Thoracic aorta (tissue), 2 donors: ENCODE data around the gene STK32C. TPM values are rescaled to one million over a fixed set of nuclear protein-coding genes. Genes with fewer than 3 reads are reported as not detected.

ENCODE experiments used
- ATAC-seq: fragments of 150-250 bp; one replicate; pipeline ENCODE4 v1.8.0; 2017; ENCODE audit warnings: low read depth; ENCODE audit not compliant: insufficient number of reproducible peaks, low FRiP score
- DNase-seq: peaks from one replicate; pipeline ENCODE4 v3.0.0-alpha.2; 2020; ENCODE audit warnings: low spot score
- H3K27ac ChIP-seq, 2 donors: fragments of 200-600 bp; sonication (generic); 1 replicate in 1 of 2; 2 replicates in 1 of 2; pipeline ENCODE4 v1.5.1; 2016; ENCODE audit warnings: mild to moderate bottlenecking in 2 of 2, moderate library complexity in 2 of 2
- H3K27me3 ChIP-seq: fragments of 200-600 bp; sonication (generic); replicated peaks from 2 replicates; pipeline ENCODE4 v1.6.0; 2016; ENCODE audit warnings: mild to moderate bottlenecking; ENCODE audit not compliant: insufficient read depth
- H3K36me3 ChIP-seq: fragments of 200-600 bp; sonication (generic); one replicate; pipeline ENCODE4 v1.5.1; 2016
- H3K4me1 ChIP-seq, 2 donors: fragments of 200-600 bp; sonication (generic); 1 replicate in 1 of 2; 2 replicates in 1 of 2; pipeline versions ENCODE4 v1.5.1 to v1.6.0; 2016; ENCODE audit warnings: low read depth in 2 of 2, mild to moderate bottlenecking in 1 of 2; ENCODE audit not compliant: control insufficient read depth in 1 of 2
- H3K4me3 ChIP-seq: fragments of 200-600 bp; sonication (generic); 2 replicates; pipeline ENCODE4 v1.5.1; 2016; ENCODE audit warnings: mild to moderate bottlenecking
- H3K9me3 ChIP-seq: fragments of 200-600 bp; sonication (generic); 2 replicates; pipeline ENCODE4 v1.5.1; 2016
- total RNA-seq, 2 donors: library from RNA; depleted of rRNA; stranded (reverse); fragments of >200 nt; gene quantifications; one replicate each; pipeline versions ENCODE4 v1.1.0 to v1.2.3, GENCODE V29; 2016
- TF ChIP-seq, protein P1 (sequence below): fragments of 200-600 bp; sonication (generic); IDR thresholded peaks from one replicate; pipeline ENCODE4 v1.5.1; 2019; ENCODE audit warnings: antibody characterized with exemption

Gene STK32C
- total RNA-seq, 2 donors from 2014 or later = 1.1 to 4.2 TPM

GRCh38 chr10:132174237-132174636 is 133.5 kb downstream of the STK32C start:
- Histone ChIP-seq H3K27ac (no peak overlapping the region), H3K4me1 (no peaks in the 10 kb centered on the region), H3K36me3 (no peaks in the 10 kb centered on the region), H3K27me3 (no peaks in the 10 kb centered on the region), H3K4me3 (no peak overlapping the region), H3K9me3 (no peaks in the 10 kb centered on the region)
- DNase-seq (no peak), ATAC-seq (no peak)
- TF ChIP-seq, protein P1, sequence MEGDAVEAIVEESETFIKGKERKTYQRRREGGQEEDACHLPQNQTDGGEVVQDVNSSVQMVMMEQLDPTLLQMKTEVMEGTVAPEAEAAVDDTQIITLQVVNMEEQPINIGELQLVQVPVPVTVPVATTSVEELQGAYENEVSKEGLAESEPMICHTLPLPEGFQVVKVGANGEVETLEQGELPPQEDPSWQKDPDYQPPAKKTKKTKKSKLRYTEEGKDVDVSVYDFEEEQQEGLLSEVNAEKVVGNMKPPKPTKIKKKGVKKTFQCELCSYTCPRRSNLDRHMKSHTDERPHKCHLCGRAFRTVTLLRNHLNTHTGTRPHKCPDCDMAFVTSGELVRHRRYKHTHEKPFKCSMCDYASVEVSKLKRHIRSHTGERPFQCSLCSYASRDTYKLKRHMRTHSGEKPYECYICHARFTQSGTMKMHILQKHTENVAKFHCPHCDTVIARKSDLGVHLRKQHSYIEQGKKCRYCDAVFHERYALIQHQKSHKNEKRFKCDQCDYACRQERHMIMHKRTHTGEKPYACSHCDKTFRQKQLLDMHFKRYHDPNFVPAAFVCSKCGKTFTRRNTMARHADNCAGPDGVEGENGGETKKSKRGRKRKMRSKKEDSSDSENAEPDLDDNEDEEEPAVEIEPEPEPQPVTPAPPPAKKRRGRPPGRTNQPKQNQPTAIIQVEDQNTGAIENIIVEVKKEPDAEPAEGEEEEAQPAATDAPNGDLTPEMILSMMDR = no peak

GRCh38 chr10:132173185-132173584 is 134.6 kb downstream of the STK32C start:
- Histone ChIP-seq H3K36me3 (no peaks in the 10 kb centered on the region), H3K27me3 (no peaks in the 10 kb centered on the region), H3K4me3 (no peak overlapping the region), H3K4me1 (no peaks in the 10 kb centered on the region), H3K9me3 (no peaks in the 10 kb centered on the region), H3K27ac (no peak overlapping the region)
- TF ChIP-seq, protein P1 = no peak
- no peak for DNase-seq
- ATAC-seq = no peak

DNA sequence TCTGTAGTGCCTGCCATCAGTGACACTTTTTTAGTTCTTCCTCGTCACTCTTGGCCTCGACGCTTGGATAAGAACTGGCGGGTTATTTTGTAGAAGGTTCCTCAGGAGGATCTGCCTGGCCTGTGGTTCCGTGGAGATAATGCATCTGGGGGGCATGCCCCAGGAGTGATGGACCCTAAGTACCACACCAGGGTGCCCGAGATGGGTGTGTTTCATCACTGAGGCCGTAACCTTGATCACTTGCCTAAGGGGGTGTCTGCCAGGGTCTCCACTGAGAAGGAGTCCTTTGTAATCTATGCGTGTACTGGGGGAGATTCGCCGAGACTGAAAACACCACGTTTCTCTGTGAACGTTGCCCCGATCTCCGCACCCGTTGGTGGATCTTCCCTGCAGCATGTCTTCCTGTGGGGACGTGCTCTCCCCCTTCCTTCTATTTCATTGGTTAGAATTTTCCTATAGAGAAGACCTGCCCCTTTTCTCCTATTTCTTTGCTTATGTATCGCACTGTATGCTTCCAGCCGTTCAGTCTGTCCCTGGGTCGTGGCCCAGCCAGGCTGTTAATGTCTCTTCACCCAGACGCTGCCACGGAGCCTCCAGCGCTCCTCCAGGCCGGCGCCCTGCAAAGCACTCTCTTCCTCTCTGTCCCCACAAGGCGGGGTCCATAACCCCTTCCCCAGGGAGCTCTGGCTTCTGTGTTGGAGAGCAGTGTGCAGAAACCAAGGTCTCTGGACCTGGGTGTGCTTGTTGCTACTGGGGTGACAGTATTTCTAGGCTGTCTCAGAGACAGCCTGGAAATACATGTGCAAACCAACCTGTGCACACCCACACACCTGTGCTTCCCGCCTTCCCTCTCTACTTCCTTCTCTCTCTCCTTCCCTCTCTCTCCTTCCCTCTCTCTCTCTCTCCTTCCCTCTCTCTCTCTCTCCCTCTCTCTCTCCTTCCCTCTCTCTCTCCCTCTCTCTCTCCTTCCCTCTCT is 135.4 kb downstream of the STK32C start:
- Histone ChIP-seq H3K4me3 (no peak overlapping the region), H3K9me3 (no peaks in the 10 kb centered on the region)
- no peak for DNase-seq

GRCh38 chr10:132170561-132171361 is 137.0 kb downstream of the STK32C start:
- no peaks in the 10 kb centered on the region for H3K27me3 ChIP-seq
- no peak overlapping the region for H3K4me3 ChIP-seq
- ATAC-seq = no peak
- no peak for DNase-seq
- H3K9me3 ChIP-seq = no peaks in the 10 kb centered on the region
- TF ChIP-seq, protein P1 = no peak
- H3K36me3 ChIP-seq = no peaks in the 10 kb centered on the region
- H3K4me1 ChIP-seq = no peaks in the 10 kb centered on the region
- H3K27ac ChIP-seq = no peak overlapping the region

More for the DNA sequence above, 135.4 kb downstream of the STK32C start:
- Histone ChIP-seq H3K36me3 (no peaks in the 10 kb centered on the region), H3K27ac (no peak overlapping the region), H3K27me3 (no peaks in the 10 kb centered on the region), H3K4me1 (no peaks in the 10 kb centered on the region)
- TF ChIP-seq, protein P1 = no peak
- ATAC-seq = no peak
